ENCODE data around the gene ACTN3.
"Not testable (repeated sequence)": the region's sequence is repeated elsewhere in the genome, so short reads cannot be mapped to it uniquely, and the experiment has no call there.

ACTN3 gene

GRCh38 chr11:66543263-66544107, 3.2 kb upstream of the ACTN3 start:
- H4K20me1 ChIP-seq, result peaks cover 4% of the 10 kb centered on the region; the same call in 1 of the 2 replicates
- peak overlapping the region; percentile 99 for H3K4me3 ChIP-seq
- H3K9ac ChIP-seq, result peak overlapping the region; percentile 96
- H3K36me3 ChIP-seq, result peaks cover 49% of the 10 kb centered on the region
- peak overlapping the region; percentile 95 for H3K27ac ChIP-seq
- no peak for TF ChIP-seq Cebpa-rat (IDR thresholded peaks at IDR 0.05)
- no peaks in the 10 kb centered on the region for H3K9me3 ChIP-seq
- H3K4me2 ChIP-seq, result peak overlapping the region; percentile 96
- H3K27me3 ChIP-seq, result no peaks in the 10 kb centered on the region
- peaks cover 46% of the 10 kb centered on the region for H3K4me1 ChIP-seq

GRCh38 chr11:66544952-66545351, 1.8 kb upstream of the ACTN3 start:
- Histone ChIP-seq H3K9ac (peak overlapping the region; percentile 96), H3K4me2 (peak overlapping the region; percentile 96), H3K4me3 (peak overlapping the region; percentile 99), H3K36me3 (peaks cover 34% of the 10 kb centered on the region), H3K27ac (peak overlapping the region; percentile 95), H3K4me1 (peaks cover 46% of the 10 kb centered on the region)
- not testable (repeated sequence) for H3K9me3 ChIP-seq, H3K27me3 ChIP-seq, H4K20me1 ChIP-seq

GRCh38 chr11:66545701-66546367, 869 bp upstream of the ACTN3 start, which contains the start of gene ZDHHC24:
TSS of gene ZDHHC24 (minus strand) at chr11:66546048. CDS start at chr11:66546003, 45 bp downstream.
- H3K27ac ChIP-seq, result peak within 1 kb of the TSS; percentile 95
- peak within 1 kb of the TSS; percentile 96 for H3K9ac ChIP-seq
- no peaks in the 10 kb centered on the region for H4K20me1 ChIP-seq
- H3K9me3 ChIP-seq, result no peaks in the 10 kb centered on the region
- peaks cover 46% of the 10 kb centered on the region for H3K4me1 ChIP-seq
- H3K36me3 ChIP-seq, result peaks cover 25% of the 10 kb centered on the region
- H3K4me2 ChIP-seq, result peak within 1 kb of the TSS; percentile 96
- TF ChIP-seq Cebpa-rat (IDR thresholded peaks at IDR 0.05), result no peak
- no peaks in the 10 kb centered on the region for H3K27me3 ChIP-seq
- H3K4me3 ChIP-seq, result peak within 1 kb of the TSS; percentile 99

- peak overlapping the region; percentile 13; the same call in 1 of the 2 replicates for H3K9ac ChIP-seq
- H3K36me3 ChIP-seq, result peaks cover 13% of the 10 kb centered on the region
- peaks cover 46% of the 10 kb centered on the region for H3K4me1 ChIP-seq
- H3K4me3 ChIP-seq, result no peak overlapping the region
- no peak for TF ChIP-seq Cebpa-rat (IDR thresholded peaks at IDR 0.05)
- no peaks in the 10 kb centered on the region for H3K27me3 ChIP-seq
- H3K9me3 ChIP-seq, result no peaks in the 10 kb centered on the region
- peak overlapping the region; percentile 20 for H3K27ac ChIP-seq
- H3K4me2 ChIP-seq, result peak overlapping the region; percentile 96
- H4K20me1 ChIP-seq, result no peaks in the 10 kb centered on the region
Observed at GRCh38 chr11:66546966-66547661, 411 bp downstream of the ACTN3 start.

- H3K4me2 ChIP-seq, result peak overlapping the region; percentile 96
- no peak for TF ChIP-seq Cebpa-rat (IDR thresholded peaks at IDR 0.05)
- H4K20me1 ChIP-seq, result no peaks in the 10 kb centered on the region
- H3K27ac ChIP-seq, result peak overlapping the region; percentile 20
- H3K9ac ChIP-seq, result peak overlapping the region; percentile 13; the same call in 1 of the 2 replicates
- H3K4me3 ChIP-seq, result no peak overlapping the region
- no peaks in the 10 kb centered on the region for H3K9me3 ChIP-seq
- H3K27me3 ChIP-seq, result no peaks in the 10 kb centered on the region
- H3K4me1 ChIP-seq, result peaks cover 46% of the 10 kb centered on the region
- H3K36me3 ChIP-seq, result peaks cover 7% of the 10 kb centered on the region
Observed at GRCh38 chr11:66547662-66548009, 933 bp downstream of the ACTN3 start.

GRCh38 chr11:66548041-66548440, 1.3 kb downstream of the ACTN3 start:
- H3K9me3 ChIP-seq, result no peaks in the 10 kb centered on the region
- no peaks in the 10 kb centered on the region for H3K27me3 ChIP-seq
- no peaks in the 10 kb centered on the region for H4K20me1 ChIP-seq
- no peak overlapping the region for H3K9ac ChIP-seq
- H3K4me2 ChIP-seq, result no peak overlapping the region
- TF ChIP-seq Cebpa-rat (IDR thresholded peaks at IDR 0.05), result no peak
- peaks cover 3% of the 10 kb centered on the region for H3K36me3 ChIP-seq
- peaks cover 42% of the 10 kb centered on the region for H3K4me1 ChIP-seq
- no peak overlapping the region for H3K4me3 ChIP-seq
- H3K27ac ChIP-seq, result no peak overlapping the region

GRCh38 chr11:66548774-66549630, 2.3 kb downstream of the ACTN3 start:
- Histone ChIP-seq H4K20me1 (no peaks in the 10 kb centered on the region), H3K4me2 (no peak overlapping the region), H3K9ac (no peak overlapping the region), H3K27me3 (no peaks in the 10 kb centered on the region), H3K9me3 (no peaks in the 10 kb centered on the region), H3K36me3 (no peaks in the 10 kb centered on the region), H3K27ac (no peak overlapping the region), H3K4me1 (peaks cover 32% of the 10 kb centered on the region), H3K4me3 (no peak overlapping the region)
- TF ChIP-seq Cebpa-rat (IDR thresholded peaks at IDR 0.05), result no peak

- Histone ChIP-seq H3K36me3 (no peaks in the 10 kb centered on the region), H4K20me1 (no peaks in the 10 kb centered on the region), H3K4me3 (no peak overlapping the region), H3K27me3 (no peaks in the 10 kb centered on the region), H3K27ac (no peak overlapping the region), H3K4me2 (no peak overlapping the region), H3K9me3 (no peaks in the 10 kb centered on the region), H3K9ac (no peak overlapping the region), H3K4me1 (peaks cover 25% of the 10 kb centered on the region)
- TF ChIP-seq Cebpa-rat (IDR thresholded peaks at IDR 0.05), result no peak
Observed at GRCh38 chr11:66549696-66550095, 3.0 kb downstream of the ACTN3 start.

- Histone ChIP-seq H3K27ac (no peak overlapping the region), H3K9ac (no peak overlapping the region)
Observed at GRCh38 chr11:66550887-66551286, 4.2 kb downstream of the ACTN3 start.

More at GRCh38 chr11:66550887-66551286, 4.2 kb downstream of the ACTN3 start:
- Histone ChIP-seq H3K4me2 (no peak overlapping the region), H3K36me3 (no peaks in the 10 kb centered on the region), H4K20me1 (no peaks in the 10 kb centered on the region), H3K9me3 (no peaks in the 10 kb centered on the region), H3K4me1 (peaks cover 19% of the 10 kb centered on the region), H3K27me3 (no peaks in the 10 kb centered on the region), H3K4me3 (no peak overlapping the region)
- no peak for TF ChIP-seq Cebpa-rat (IDR thresholded peaks at IDR 0.05)
